IMR-90 (cell line): ENCODE results near the gene CIT. TPM values are rescaled to one million over a fixed set of nuclear protein-coding genes. Genes with fewer than 3 reads are reported as not detected.

Source experiments
- ATAC-seq: fragments of 200-7000 bp; cut with Tn5 transposase; 2 replicates; pipeline ENCODE4 v1.9.1; 2020; ENCODE audit warnings: low read depth, mild to moderate bottlenecking, moderate library complexity
- BruUV-seq: library from RNA; stranded (reverse); fragments of 400-500 nt; replicated peaks from 2 replicates; lab custom pipeline; 2021; lab: Mats Ljungman, UMichigan
- CTCF ChIA-PET: fragments of 300-600 bp; formaldehyde crosslinking; extraction: SDS; loops from one replicate; lab custom pipeline; 2021; ENCODE audit warnings: antibody characterized with exemption; lab: Yijun Ruan, JAX
- POLR2A ChIA-PET: fragments of 300-600 bp; sonication (Branson Sonifier 250); formaldehyde crosslinking; loops from one replicate; lab custom pipeline; 2022; ENCODE audit warnings: antibody characterized with exemption; ENCODE audit not compliant: unreplicated experiment; lab: Charles Lee
- DNase-seq: peaks from one replicate; pipeline ENCODE4 v3.0.0; 2013
- H2AFZ ChIP-seq: replicated peaks from 2 replicates; pipeline ENCODE3; 2013; ENCODE audit warnings: low read length, mild to moderate bottlenecking; ENCODE audit not compliant: poor library complexity
- H2AK5ac ChIP-seq: 2 replicates; pipeline ENCODE4 v1.6.1; 2013; ENCODE audit warnings: low read depth, low read length, inconsistent platforms
- H2AK9ac ChIP-seq: replicated peaks from 2 replicates; pipeline ENCODE3; 2013; ENCODE audit warnings: mild to moderate bottlenecking, low read depth, low read length, moderate library complexity; ENCODE audit not compliant: poor library complexity
- H2BK120ac ChIP-seq: 2 replicates; pipeline ENCODE4 v1.6.1; 2013; ENCODE audit warnings: low read depth, low read length, inconsistent platforms
- H2BK15ac ChIP-seq: 3 replicates; pipeline ENCODE4 v1.6.1; 2013; ENCODE audit warnings: low read depth, low read length, inconsistent platforms
- H2BK20ac ChIP-seq: 2 replicates; pipeline ENCODE4 v1.6.1; 2013; ENCODE audit warnings: low read depth, mild to moderate bottlenecking, inconsistent platforms, low read length, moderate library complexity
- H2BK5ac ChIP-seq: 2 replicates; pipeline ENCODE4 v1.6.1; 2013; ENCODE audit warnings: mild to moderate bottlenecking, low read depth, low read length, inconsistent platforms; ENCODE audit not compliant: poor library complexity, severe bottlenecking
- H3K14ac ChIP-seq: replicated peaks from 2 replicates; pipeline ENCODE4 v1.6.1; 2013; ENCODE audit warnings: low read depth, low read length, inconsistent platforms
- H3K18ac ChIP-seq: 2 replicates; pipeline ENCODE4 v1.6.1; 2013; ENCODE audit warnings: low read depth, low read length, control low read depth
- H3K23ac ChIP-seq: 2 replicates; pipeline ENCODE4 v1.6.1; 2013; ENCODE audit warnings: low read depth, low read length, inconsistent platforms
- H3K27ac ChIP-seq: 2 replicates; pipeline ENCODE4 v1.5.1; 2013; ENCODE audit warnings: mild to moderate bottlenecking, control low read depth, low read length; ENCODE audit not compliant: insufficient read depth
- H3K27me3 ChIP-seq: 2 replicates; pipeline ENCODE4 v1.6.1; 2013; ENCODE audit warnings: low read length; ENCODE audit not compliant: control insufficient read depth, insufficient read depth
- H3K36me3 ChIP-seq: 2 replicates; pipeline ENCODE4 v1.6.1; 2013; ENCODE audit warnings: low read length, mixed read lengths; ENCODE audit not compliant: control insufficient read depth, insufficient read depth
- H3K4ac ChIP-seq: 2 replicates; pipeline ENCODE4 v1.6.1; 2013; ENCODE audit warnings: low read depth, low read length, inconsistent platforms
- H3K4me1 ChIP-seq: 2 replicates; pipeline ENCODE4 v1.6.1; 2013; ENCODE audit warnings: low read length, mixed read lengths; ENCODE audit not compliant: control insufficient read depth, insufficient read depth
- H3K4me2 ChIP-seq: 2 replicates; pipeline ENCODE4 v1.6.1; 2013; ENCODE audit warnings: low read depth, mild to moderate bottlenecking, control low read depth, low read length, moderate library complexity
- H3K4me3 ChIP-seq: 2 replicates; pipeline ENCODE4 v1.5.1; 2013; ENCODE audit warnings: low read depth, mild to moderate bottlenecking, control low read depth, low read length, moderate library complexity; ENCODE audit not compliant: insufficient read depth
- H3K56ac ChIP-seq: 2 replicates; pipeline ENCODE4 v1.6.1; 2013; ENCODE audit warnings: low read length, inconsistent platforms; ENCODE audit not compliant: insufficient read depth; ENCODE audit errors: extremely low read depth
- H3K79me1 ChIP-seq, 2 experiments: 2 replicates each; pipeline ENCODE4 v1.6.1; 2013; ENCODE audit warnings: low read length in 2 of 2, inconsistent platforms in 1 of 2, low read depth in 1 of 2
- H3K9ac ChIP-seq: 2 replicates; pipeline ENCODE4 v1.6.1; 2013; ENCODE audit warnings: low read depth, low read length, control low read depth
- H3K9me1 ChIP-seq: 2 replicates; pipeline ENCODE4 v1.6.1; 2013; ENCODE audit warnings: low read length, inconsistent platforms; ENCODE audit not compliant: insufficient read depth
- H3K9me3 ChIP-seq: 2 replicates; pipeline ENCODE4 v1.6.1; 2013; ENCODE audit warnings: low read length; ENCODE audit not compliant: control insufficient read depth, insufficient read depth
- H4K20me1 ChIP-seq: 2 replicates; pipeline ENCODE4 v1.6.1; 2013; ENCODE audit warnings: low read length, inconsistent platforms; ENCODE audit not compliant: insufficient read depth
- H4K5ac ChIP-seq: 2 replicates; pipeline ENCODE4 v1.6.1; 2013; ENCODE audit warnings: mild to moderate bottlenecking, low read depth, low read length, control low read depth
- H4K8ac ChIP-seq, 2 experiments: 2 replicates each; pipeline ENCODE4 v1.6.1; 2013; ENCODE audit warnings: low read depth in 2 of 2, low read length in 2 of 2, control low read depth in 1 of 2, inconsistent platforms in 1 of 2
- H4K91ac ChIP-seq: 2 replicates; pipeline ENCODE4 v1.6.1; 2013; ENCODE audit warnings: low read depth, low read length, inconsistent platforms; ENCODE audit not compliant: insufficient read depth
- BHLHE40 ChIP-seq: fragments of 150-350 bp; IDR thresholded peaks from 2 replicates; pipeline ENCODE4 v1.6.1; 2016; ENCODE audit warnings: mild to moderate bottlenecking, low read depth, low read length
- CEBPB ChIP-seq: IDR thresholded peaks from 2 replicates; pipeline ENCODE4 v1.6.1; 2012; ENCODE audit warnings: low read depth, low read length, improper control_type of control experiment
- CTCF ChIP-seq: conservative IDR thresholded peaks from 2 replicates; pipeline ENCODE4 v1.5.1; 2012; ENCODE audit warnings: mild to moderate bottlenecking, low read depth, low read length, improper control_type of control experiment
- FOS ChIP-seq: fragments of 150-350 bp; IDR thresholded peaks from 2 replicates; pipeline ENCODE4 v1.6.1; 2016; ENCODE audit warnings: low read depth, low read length
- MAZ ChIP-seq: IDR thresholded peaks from 2 replicates; pipeline ENCODE4 v1.6.1; 2012; ENCODE audit warnings: low read depth, mild to moderate bottlenecking, low read length, improper control_type of control experiment, moderate library complexity, borderline replicate concordance
- MXI1 ChIP-seq: IDR thresholded peaks from 2 replicates; pipeline ENCODE4 v1.6.1; 2012; ENCODE audit warnings: low read depth, mild to moderate bottlenecking, low read length, moderate library complexity, borderline replicate concordance
- NFE2L2 ChIP-seq: fragments of 150-350 bp; IDR thresholded peaks from 2 replicates; pipeline ENCODE4 v1.6.1; 2016; ENCODE audit warnings: low read depth, mild to moderate bottlenecking, low read length
- POLR2A ChIP-seq: IDR thresholded peaks from 2 replicates; pipeline ENCODE4 v1.6.1; 2012; ENCODE audit warnings: mild to moderate bottlenecking, low read depth, low read length
- RCOR1 ChIP-seq: IDR thresholded peaks from 2 replicates; pipeline ENCODE4 v1.6.1; 2012; ENCODE audit warnings: mild to moderate bottlenecking, low read length, improper control_type of control experiment; ENCODE audit not compliant: insufficient replicate concordance
- RFX5 ChIP-seq: IDR thresholded peaks from 2 replicates; pipeline ENCODE4 v1.8.0; 2012; ENCODE audit warnings: low read depth, mild to moderate bottlenecking, low read length, moderate library complexity
- WGBS, 2 experiments: methylation state at CpG; one replicate each; pipeline versions ENCODE4 v1.1.5 to v1.1.7; 2013; ENCODE audit warnings: missing lambda C conversion rate in 2 of 2; ENCODE audit not compliant: insufficient read length in 1 of 2; ENCODE audit errors: extremely low coverage in 2 of 2; 5-methylcytosine and 5-hydroxymethylcytosine counted together
- dilution Hi-C: fragments of 300-500 bp; cut with HindIII; formaldehyde crosslinking; loops from one replicate; pipeline ENCODE4 v1.14.3; 2018; ENCODE audit warnings: low sequenced_read_pairs; ENCODE audit not compliant: unreplicated experiment
- in situ Hi-C: fragments of 300-500 bp; cut with MboI; formaldehyde crosslinking; loops from 3 replicates; pipeline ENCODE4 v1.14.3; 2019; ENCODE audit warnings: low sequenced_read_pairs, inconsistent platforms, mixed read lengths
- intact Hi-C: fragments of 100-400 bp; cut with micrococcal nuclease; formaldehyde crosslinking; loops from 2 replicates; pipeline ENCODE4 v1.10.0; 2022
- polyA plus RNA-seq, 3 experiments: library from polyadenylated mRNA; depleted of rRNA; stranded (reverse); fragments of >200 nt; gene quantifications; 2 replicates each; pipeline ENCODE4 v1.2.3, GENCODE V29; 2012; ENCODE audit warnings: low replicate concordance in 1 of 3
- total RNA-seq: library from RNA; depleted of rRNA; stranded (reverse); fragments of >200 nt; gene quantifications from 2 replicates; pipeline ENCODE4 v1.2.3, GENCODE V29; 2012

The CIT gene
- total and polyA plus RNA-seq, 2 of the 4 experiments (the other 2 are of a cell fraction): 13.1 to 21.0 TPM

DNA sequence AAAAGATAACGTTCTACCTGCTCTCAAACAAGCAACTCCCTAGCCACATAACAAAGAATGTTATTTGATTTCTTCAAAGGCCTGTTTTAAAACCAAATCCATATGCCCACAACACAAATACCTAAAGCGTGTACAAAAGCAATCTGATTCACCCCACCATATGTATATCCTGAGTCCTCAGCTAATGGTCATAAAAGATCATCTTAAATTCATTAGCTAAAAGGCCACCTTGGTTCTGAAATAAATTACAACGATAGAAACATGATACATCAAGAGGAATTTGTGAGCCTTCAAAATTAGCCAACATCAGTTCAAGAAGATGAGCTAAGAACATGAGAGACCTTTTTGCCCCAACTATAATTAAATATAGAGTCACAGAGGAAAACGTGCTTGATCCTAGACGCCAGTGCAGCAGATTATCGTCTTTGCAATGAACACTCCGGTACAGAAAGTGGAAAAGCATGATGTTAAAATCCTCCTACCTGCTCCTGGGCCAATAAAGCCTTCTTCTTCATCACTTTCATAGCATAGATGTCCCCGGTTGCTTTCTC, 20.0 kb downstream of the CIT start:
- H3K27ac ChIP-seq: no peak overlapping the region
- H3K4me1 ChIP-seq: no peaks in the 10 kb centered on the region
- H2BK5ac ChIP-seq: no peak overlapping the region
- no peaks in the 10 kb centered on the region for H4K20me1 ChIP-seq
- H4K8ac ChIP-seq: no peak overlapping the region
- no peak overlapping the region for H3K14ac ChIP-seq
- H4K5ac ChIP-seq: no peak overlapping the region
- in situ Hi-C loops (no loop called here), intact Hi-C loops (no loop called here), dilution Hi-C loops (no loop called here)
- H3K4ac ChIP-seq: no peak overlapping the region
- no peaks in the 10 kb centered on the region for H3K9me1 ChIP-seq
- H3K4me2 ChIP-seq: no peak overlapping the region
- no TSS peak for BruUV-seq
- DNase-seq (no peak), ATAC-seq (no peak)
- H2BK20ac ChIP-seq: no peak overlapping the region
- H2BK120ac ChIP-seq: no peak overlapping the region
- H3K18ac ChIP-seq: no peak overlapping the region
- H4K91ac ChIP-seq: no peak overlapping the region
- H3K9ac ChIP-seq: no peak overlapping the region
- no peak overlapping the region for H3K23ac ChIP-seq
- H3K27me3 ChIP-seq: no peaks in the 10 kb centered on the region
- TF ChIP-seq CEBPB (no peak), RCOR1 (no peak), MXI1 (no peak), RFX5 (no peak), POLR2A (no peak), CTCF (no peak), BHLHE40 (no peak), NFE2L2 (no peak), MAZ (no peak), FOS (no peak)
- H2BK15ac ChIP-seq: no peak overlapping the region
- H2AK9ac ChIP-seq: no peak overlapping the region
- POLR2A ChIA-PET: no interaction called here
- no peak overlapping the region for H2AK5ac ChIP-seq
- no peak overlapping the region for H2AFZ ChIP-seq
- CTCF ChIA-PET: interaction anchor here (0.5 kb wide), 1 partner anchor 30 kb away, joined by 3 read pairs; no protein-coding TSS in a partner anchor
- peaks cover 31 to 34% of the 10 kb centered on the region in 2 experiments for H3K79me1 ChIP-seq
- 79% methylated on average over 5 of the region's 8 CpGs; no CpG with 5 or more reads in 1 of the 2 experiments for WGBS, 2 experiments
- no peaks in the 10 kb centered on the region for H3K9me3 ChIP-seq
- H3K56ac ChIP-seq: no peak overlapping the region
- H3K4me3 ChIP-seq: no peak overlapping the region
- peaks cover 2% of the 10 kb centered on the region; the same call in 1 of the 2 replicates for H3K36me3 ChIP-seq
